Measurements from ENCODE around the gene TNRC18. TPM values are rescaled to one million over a fixed set of nuclear protein-coding genes. Genes with fewer than 3 reads are reported as not detected.

The TNRC18 gene
- total RNA-seq, 2 experiments from 2014 or later: 43.8 to 44.2 TPM

- ChIA-PET POLR2A (no interaction called here), CTCF (interaction anchor here (0.7 to 2.9 kb wide), 8 partner anchors 19 to 210 kb away, joined by 3 to 21 read pairs (median 4); no protein-coding TSS in a partner anchor)
- no peak overlapping the region for H3K4me3 Mint-ChIP-seq
- no peaks in the 10 kb centered on the region for H3K27me3 Mint-ChIP-seq
- H3K9me3 Mint-ChIP-seq: no peaks in the 10 kb centered on the region
- peak; percentile 83 for ATAC-seq
- peak; percentile 67 for TF ChIP-seq CTCF (IDR thresholded peaks at IDR 0.05)
- intact Hi-C loops (cut with micrococcal nuclease): no loop called here
- H3K27ac Mint-ChIP-seq: no peak overlapping the region
- peaks cover 6% of the 10 kb centered on the region for H3K4me1 Mint-ChIP-seq (ENCODE audit: low read depth)
- peak; percentile 63 for DNase-seq
- no peaks in the 10 kb centered on the region for H3K36me3 Mint-ChIP-seq (ENCODE audit: low read depth)
Observed at GRCh38 chr7:5450549-5451327, 27.1 kb upstream of the TNRC18 start.

GRCh38 chr7:5448378-5449037 lies 24.9 kb upstream of the TNRC18 start:
- no peak for ATAC-seq
- intact Hi-C loops (cut with micrococcal nuclease): no loop called here
- no peak for TF ChIP-seq CTCF (IDR thresholded peaks at IDR 0.05)
- ChIA-PET CTCF (interaction anchor here (0.6 to 2.7 kb wide), 2 partner anchors 83 to 208 kb away, joined by 3 to 21 read pairs; no protein-coding TSS in a partner anchor), POLR2A (interaction anchor here (1.2 kb wide), 1 partner anchor 19 kb away, joined by 3 read pairs; no protein-coding TSS in a partner anchor)
- H3K4me3 Mint-ChIP-seq: no peak overlapping the region
- peaks cover 6% of the 10 kb centered on the region for H3K4me1 Mint-ChIP-seq (ENCODE audit: low read depth)
- no peaks in the 10 kb centered on the region for H3K36me3 Mint-ChIP-seq (ENCODE audit: low read depth)
- H3K27me3 Mint-ChIP-seq: no peaks in the 10 kb centered on the region
- no peaks in the 10 kb centered on the region for H3K9me3 Mint-ChIP-seq
- no peak for DNase-seq
- no peak overlapping the region for H3K27ac Mint-ChIP-seq

- CTCF ChIA-PET: no interaction called here
- Mint-ChIP-seq H3K36me3 (ENCODE audit: low read depth) (no peaks in the 10 kb centered on the region), H3K9me3 (no peaks in the 10 kb centered on the region), H3K4me1 (ENCODE audit: low read depth) (peaks cover 1% of the 10 kb centered on the region), H3K27me3 (no peaks in the 10 kb centered on the region), H3K4me3 (no peak overlapping the region), H3K27ac (no peak overlapping the region)
- POLR2A ChIA-PET: no interaction called here
- ATAC-seq: no peak
- TF ChIP-seq CTCF (IDR thresholded peaks at IDR 0.05): no peak
- intact Hi-C loops (cut with micrococcal nuclease): no loop called here
- DNase-seq: no peak
Observed at GRCh38 chr7:5445981-5446594, 22.5 kb upstream of the TNRC18 start.

DNA sequence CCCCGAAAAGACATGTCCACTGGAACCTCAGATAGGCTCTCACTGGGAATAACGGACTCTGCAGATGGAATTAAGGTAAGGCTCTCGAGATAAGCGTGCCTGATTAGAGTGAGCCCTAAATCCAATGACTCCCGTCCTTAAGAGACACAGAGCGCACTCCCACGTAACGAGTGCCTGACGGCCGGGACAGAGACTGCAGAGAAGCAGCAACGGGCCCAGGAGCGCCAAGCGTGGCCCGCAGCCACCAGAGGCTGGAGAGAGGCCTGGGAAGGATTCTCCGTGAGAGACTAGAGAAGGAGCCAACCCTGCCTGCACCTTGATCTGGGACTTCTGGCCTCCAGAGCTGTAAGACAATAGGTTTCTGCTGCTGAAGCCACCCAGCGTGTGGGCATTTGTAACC lies 20.0 kb upstream of the TNRC18 start:
- ChIA-PET POLR2A (no interaction called here), CTCF (no interaction called here)
- Mint-ChIP-seq H3K36me3 (ENCODE audit: low read depth) (no peaks in the 10 kb centered on the region), H3K4me1 (ENCODE audit: low read depth) (no peaks in the 10 kb centered on the region), H3K4me3 (no peak overlapping the region), H3K27ac (no peak overlapping the region), H3K27me3 (no peaks in the 10 kb centered on the region), H3K9me3 (no peaks in the 10 kb centered on the region)
- no peak for ATAC-seq
- no peak for TF ChIP-seq CTCF (IDR thresholded peaks at IDR 0.05)
- no peak for DNase-seq
- intact Hi-C loops (cut with micrococcal nuclease): no loop called here
